ENCODE data around the gene COG7. TPM values are rescaled to one million over a fixed set of nuclear protein-coding genes. Genes with fewer than 3 reads are reported as not detected.
"Not testable (repeated sequence)": the region's sequence is repeated elsewhere in the genome, so short reads cannot be mapped to it uniquely, and the experiment has no call there.

COG7 gene
- total RNA-seq, 2 experiments from 2014 or later: 22.3 to 23.6 TPM

- Mint-ChIP-seq H3K4me3 (peak overlapping the region; percentile 95), H3K27me3 (no peaks in the 10 kb centered on the region), H3K9me3 (no peaks in the 10 kb centered on the region), H3K4me1 (peaks cover 22% of the 10 kb centered on the region), H3K36me3 (peaks cover 1% of the 10 kb centered on the region), H3K27ac (peak overlapping the region; percentile 78)
- POLR2A ChIA-PET: interaction anchor here (1.3 to 1.6 kb wide), 2 partner anchors 56 to 104 kb away, joined by 3 to 4 read pairs; partner anchors contain the start of genes EARS2 and UBFD1
- DNase-seq (no peak), ATAC-seq (ENCODE audit: low read depth) (no peak)
Measured at GRCh38 chr16:23453338-23454052, 506 bp upstream of the COG7 start.

GRCh38 chr16:23452221-23452571 is 793 bp downstream of the COG7 start:
- DNase-seq: no peak
- POLR2A ChIA-PET: interaction anchor here (0.6 to 1.3 kb wide), 3 partner anchors 96 to 137 kb away, joined by 3 to 6 read pairs (median 4); partner anchors contain the start of genes EARS2 and UBFD1

GRCh38 chr16:23448392-23448791 is 4.6 kb downstream of the COG7 start:
- no peak overlapping the region for H3K27ac Mint-ChIP-seq
- ATAC-seq (ENCODE audit: low read depth) (no peak), DNase-seq (no peak)
- H3K4me3 Mint-ChIP-seq: no peak overlapping the region
- POLR2A ChIA-PET: no interaction called here
- H3K9me3 Mint-ChIP-seq: no peaks in the 10 kb centered on the region
- H3K27me3 Mint-ChIP-seq: no peaks in the 10 kb centered on the region
- H3K4me1 Mint-ChIP-seq: peaks cover 24% of the 10 kb centered on the region
- peaks cover 5% of the 10 kb centered on the region for H3K36me3 Mint-ChIP-seq

More at GRCh38 chr16:23452221-23452571, 793 bp downstream of the COG7 start:
- H3K4me3 Mint-ChIP-seq: peak overlapping the region; percentile 95
- H3K27ac Mint-ChIP-seq: peak overlapping the region; percentile 78
- peaks cover 1% of the 10 kb centered on the region for H3K36me3 Mint-ChIP-seq
- H3K9me3 Mint-ChIP-seq: no peaks in the 10 kb centered on the region
- peaks cover 25% of the 10 kb centered on the region for H3K4me1 Mint-ChIP-seq
- no peaks in the 10 kb centered on the region for H3K27me3 Mint-ChIP-seq
- no peak for ATAC-seq (ENCODE audit: low read depth)

GRCh38 chr16:23437542-23437941 is 15.4 kb downstream of the COG7 start:
- ATAC-seq (ENCODE audit: low read depth); H3K27me3 Mint-ChIP-seq; DNase-seq; H3K27ac Mint-ChIP-seq; H3K9me3 Mint-ChIP-seq; H3K4me1 Mint-ChIP-seq; POLR2A ChIA-PET; H3K4me3 Mint-ChIP-seq: not testable (repeated sequence)
- H3K36me3 Mint-ChIP-seq: peaks cover 11% of the 10 kb centered on the region

- POLR2A ChIA-PET: no interaction called here
- Mint-ChIP-seq H3K4me3 (no peak overlapping the region), H3K27ac (no peak overlapping the region), H3K9me3 (no peaks in the 10 kb centered on the region), H3K4me1 (peaks cover 1% of the 10 kb centered on the region), H3K27me3 (no peaks in the 10 kb centered on the region), H3K36me3 (peaks cover 11% of the 10 kb centered on the region)
- DNase-seq (no peak), ATAC-seq (ENCODE audit: low read depth) (no peak)
Measured at GRCh38 chr16:23436951-23437350, 16.0 kb downstream of the COG7 start.

GRCh38 chr16:23435500-23435899 is 17.5 kb downstream of the COG7 start:
- Mint-ChIP-seq H3K9me3 (no peaks in the 10 kb centered on the region), H3K4me1 (peaks cover 1% of the 10 kb centered on the region), H3K27ac (no peak overlapping the region), H3K27me3 (no peaks in the 10 kb centered on the region), H3K36me3 (peaks cover 8% of the 10 kb centered on the region), H3K4me3 (no peak overlapping the region)
- ATAC-seq (ENCODE audit: low read depth): peak; percentile 97
- DNase-seq: peak; percentile 61
- POLR2A ChIA-PET: no interaction called here

GRCh38 chr16:23434380-23434779 is 18.6 kb downstream of the COG7 start:
- H3K27ac Mint-ChIP-seq: no peak overlapping the region
- H3K4me1 Mint-ChIP-seq: peaks cover 1% of the 10 kb centered on the region
- H3K9me3 Mint-ChIP-seq: no peaks in the 10 kb centered on the region
- DNase-seq (peak; percentile 35), ATAC-seq (ENCODE audit: low read depth) (no peak)
- POLR2A ChIA-PET: no interaction called here
- no peak overlapping the region for H3K4me3 Mint-ChIP-seq
- H3K27me3 Mint-ChIP-seq: no peaks in the 10 kb centered on the region
- peaks cover 6% of the 10 kb centered on the region for H3K36me3 Mint-ChIP-seq

- peaks cover 1% of the 10 kb centered on the region for H3K36me3 Mint-ChIP-seq
- ATAC-seq (ENCODE audit: low read depth) (no peak), DNase-seq (no peak)
- H3K27me3 Mint-ChIP-seq: no peaks in the 10 kb centered on the region
- no peak overlapping the region for H3K27ac Mint-ChIP-seq
- no peaks in the 10 kb centered on the region for H3K9me3 Mint-ChIP-seq
- H3K4me3 Mint-ChIP-seq: no peak overlapping the region
- H3K4me1 Mint-ChIP-seq: peaks cover 1% of the 10 kb centered on the region
- POLR2A ChIA-PET: no interaction called here
Measured at GRCh38 chr16:23433261-23433920, 19.6 kb downstream of the COG7 start.

GRCh38 chr16:23432176-23433128 is 20.5 kb downstream of the COG7 start:
- Mint-ChIP-seq H3K9me3 (no peaks in the 10 kb centered on the region), H3K4me3 (no peak overlapping the region), H3K4me1 (peaks cover 1% of the 10 kb centered on the region), H3K27me3 (no peaks in the 10 kb centered on the region), H3K36me3 (peaks cover 3% of the 10 kb centered on the region), H3K27ac (no peak overlapping the region)
- POLR2A ChIA-PET: no interaction called here
- DNase-seq: no peak
- ATAC-seq (ENCODE audit: low read depth): no peak

GRCh38 chr16:23428351-23428750 is 24.6 kb downstream of the COG7 start:
- POLR2A ChIA-PET: interaction anchor here (0.7 kb wide), 1 partner anchor 272 kb away, joined by 3 read pairs; no protein-coding TSS in a partner anchor
- H3K36me3 Mint-ChIP-seq: peaks cover 7% of the 10 kb centered on the region
- H3K4me1 Mint-ChIP-seq: no peaks in the 10 kb centered on the region
- no peak overlapping the region for H3K4me3 Mint-ChIP-seq
- H3K9me3 Mint-ChIP-seq: no peaks in the 10 kb centered on the region
- ATAC-seq (ENCODE audit: low read depth) (no peak), DNase-seq (no peak)
- no peaks in the 10 kb centered on the region for H3K27me3 Mint-ChIP-seq
- H3K27ac Mint-ChIP-seq: no peak overlapping the region

- DNase-seq (no peak), ATAC-seq (ENCODE audit: low read depth) (no peak)
- H3K9me3 Mint-ChIP-seq: no peaks in the 10 kb centered on the region
- POLR2A ChIA-PET: no interaction called here
- no peaks in the 10 kb centered on the region for H3K4me1 Mint-ChIP-seq
- no peaks in the 10 kb centered on the region for H3K27me3 Mint-ChIP-seq
- no peak overlapping the region for H3K27ac Mint-ChIP-seq
- peaks cover 10% of the 10 kb centered on the region for H3K36me3 Mint-ChIP-seq
- no peak overlapping the region for H3K4me3 Mint-ChIP-seq
Measured at GRCh38 chr16:23424292-23424958, 28.6 kb downstream of the COG7 start.

- POLR2A ChIA-PET: no interaction called here
Measured at GRCh38 chr16:23423496-23424049, 29.4 kb downstream of the COG7 start.

GRCh38 chr16:23420011-23420410 is 33.0 kb downstream of the COG7 start:
- Mint-ChIP-seq H3K27me3 (no peaks in the 10 kb centered on the region), H3K4me3 (no peak overlapping the region), H3K4me1 (no peaks in the 10 kb centered on the region), H3K27ac (no peak overlapping the region), H3K9me3 (no peaks in the 10 kb centered on the region), H3K36me3 (peaks cover 6% of the 10 kb centered on the region)
- ATAC-seq (ENCODE audit: low read depth) (no peak), DNase-seq (no peak)
- POLR2A ChIA-PET: no interaction called here

More at GRCh38 chr16:23423496-23424049, 29.4 kb downstream of the COG7 start:
- Mint-ChIP-seq H3K9me3 (no peaks in the 10 kb centered on the region), H3K36me3 (peaks cover 10% of the 10 kb centered on the region), H3K27me3 (no peaks in the 10 kb centered on the region), H3K4me3 (no peak overlapping the region), H3K4me1 (no peaks in the 10 kb centered on the region), H3K27ac (no peak overlapping the region)
- ATAC-seq (ENCODE audit: low read depth) (no peak), DNase-seq (no peak)
